ENCODE data around the gene UGT1A6.

The UGT1A6 gene

GRCh38 chr2:233822101-233822771, 129.5 kb downstream of the UGT1A6 start:
- no peak for DNase-seq
